Measurements from ENCODE around the gene AURKA. TPM values are rescaled to one million over a fixed set of nuclear protein-coding genes. Genes with fewer than 3 reads are reported as not detected.
A peak's percentile ranks its signal among the peaks of the same experiment; 100 is the strongest.

Gene AURKA
- total and polyA plus RNA-seq, 9 of the 15 experiments (the other 6 are each of a cell fraction or from before 2014, with no cell fraction given) = 72.7 to 162 (median 113) TPM

DNA sequence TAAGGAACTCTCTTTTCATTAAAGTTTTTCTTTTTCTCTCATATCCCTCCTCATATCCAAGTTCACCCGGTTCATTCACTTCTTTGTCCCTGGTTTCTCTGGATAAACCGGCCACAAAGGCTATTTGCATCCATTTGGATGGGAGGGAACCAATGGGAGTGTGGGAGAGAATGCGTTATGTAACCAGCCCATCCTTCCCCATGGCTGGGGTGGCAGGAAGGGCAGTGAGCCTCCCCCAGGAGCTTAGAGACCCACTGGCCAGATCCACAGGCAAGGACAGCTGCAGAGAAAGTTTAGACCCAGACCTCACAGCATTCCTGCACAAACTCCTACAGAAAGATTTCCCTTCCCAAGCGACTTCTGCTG is 30.8 kb upstream of the AURKA start (continued):
- no peak for TF ChIP-seq HMG20A (CRISPR knock-in tag; conservative IDR thresholded peaks at IDR 0.05)
- TF ChIP-seq THAP7 (CRISPR knock-in tag; IDR thresholded peaks at IDR 0.05) = no peak
- no peak for TF ChIP-seq CREBBP (IDR thresholded peaks at IDR 0.05; ENCODE audit: low read depth, low read length)
- TF ChIP-seq ZNF764 (CRISPR knock-in tag; IDR thresholded peaks at IDR 0.05; ENCODE audit: low read depth) = no peak
- no peak for TF ChIP-seq MEF2A (IDR thresholded peaks at IDR 0.05; ENCODE audit: control insufficient read depth, low read depth, low read length)
- no peak for TF ChIP-seq ZNF407 (IDR thresholded peaks at IDR 0.05; ENCODE audit: low read depth)
- TF ChIP-seq CGGBP1 (CRISPR knock-in tag; IDR thresholded peaks at IDR 0.05) = no peak
- no peak for TF ChIP-seq HNRNPH1 (optimal IDR thresholded peaks at IDR 0.05; ENCODE audit: low read depth, low read length)
- TF ChIP-seq, protein P1, sequence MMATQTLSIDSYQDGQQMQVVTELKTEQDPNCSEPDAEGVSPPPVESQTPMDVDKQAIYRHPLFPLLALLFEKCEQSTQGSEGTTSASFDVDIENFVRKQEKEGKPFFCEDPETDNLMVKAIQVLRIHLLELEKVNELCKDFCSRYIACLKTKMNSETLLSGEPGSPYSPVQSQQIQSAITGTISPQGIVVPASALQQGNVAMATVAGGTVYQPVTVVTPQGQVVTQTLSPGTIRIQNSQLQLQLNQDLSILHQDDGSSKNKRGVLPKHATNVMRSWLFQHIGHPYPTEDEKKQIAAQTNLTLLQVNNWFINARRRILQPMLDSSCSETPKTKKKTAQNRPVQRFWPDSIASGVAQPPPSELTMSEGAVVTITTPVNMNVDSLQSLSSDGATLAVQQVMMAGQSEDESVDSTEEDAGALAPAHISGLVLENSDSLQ (IDR thresholded peaks at IDR 0.05) = no peak
- 0 out of 2 replicates have a peak, but pooled peaks have one; percentile 53 for TF ChIP-seq ATF6 (CRISPR knock-in tag; IDR thresholded peaks at IDR 0.05)
- no peak for TF ChIP-seq ZSCAN32 (CRISPR knock-in tag; IDR thresholded peaks at IDR 0.05)
- no peak for TF ChIP-seq KLF10 (CRISPR knock-in tag; IDR thresholded peaks at IDR 0.05)
- no peak for TF ChIP-seq ZNF449 (CRISPR knock-in tag; IDR thresholded peaks at IDR 0.05)

Measured in K562 (cell line).